Heart right ventricle (tissue), 16 donors: ENCODE data around the gene NPAS3. TPM values are rescaled to one million over a fixed set of nuclear protein-coding genes. Genes with fewer than 3 reads are reported as not detected.
A peak's percentile ranks its signal among the peaks of the same experiment; 100 is the strongest.
"Not testable (repeated sequence)": the region's sequence is repeated elsewhere in the genome, so short reads cannot be mapped to it uniquely, and the experiment has no call there.

Experiments used
- ATAC-seq, 8 donors: fragments of 200-7000 bp; cut with Tn5 transposase; one replicate each; pipeline ENCODE4 v1.9.1; 2020; ENCODE audit warnings: mild to moderate bottlenecking in 8 of 8, moderate library complexity in 8 of 8, moderate number of reproducible peaks in 1 of 8
- DNase-seq, 2 donors: peaks; one replicate each; pipeline ENCODE4 v3.0.0-alpha.2; 2020
- H3K27ac ChIP-seq, 10 donors: fragments of 200-600 bp; sonication (generic) in 2 of 10; one replicate each; pipeline versions ENCODE4 v1.5.0 to v1.8.0; 2020 to 2022; ENCODE audit warnings: mild to moderate bottlenecking in 3 of 10
- H3K27me3 ChIP-seq, 7 donors: fragments of 200-600 bp; one replicate each; pipeline ENCODE4 v1.8.0; 2021 to 2022; ENCODE audit warnings: mild to moderate bottlenecking in 2 of 7
- H3K36me3 ChIP-seq, 9 donors: fragments of 200-600 bp; sonication (generic) in 1 of 9; one replicate each; pipeline versions ENCODE4 v1.5.0 to v1.8.0; 2020 to 2022; ENCODE audit warnings: mild to moderate bottlenecking in 2 of 9
- H3K4me1 ChIP-seq, 9 donors: fragments of 200-600 bp; sonication (generic) in 1 of 9; one replicate each; pipeline versions ENCODE4 v1.5.0 to v1.8.0; 2020 to 2022; ENCODE audit warnings: mild to moderate bottlenecking in 4 of 9
- H3K4me3 ChIP-seq, 10 donors: fragments of 200-600 bp; sonication (generic) in 2 of 10; one replicate each; pipeline versions ENCODE4 v1.5.0 to v1.8.0; 2020 to 2022; ENCODE audit warnings: mild to moderate bottlenecking in 7 of 10, moderate library complexity in 2 of 10
- H3K9me3 ChIP-seq, 11 donors: fragments of 200-600 bp in 10 of 11; sonication (generic) in 2 of 11; one replicate each; pipeline versions ENCODE4 v1.5.0 to v1.8.0; 2013 to 2022; ENCODE audit warnings: mild to moderate bottlenecking in 2 of 11, control low read depth in 1 of 11, moderate library complexity in 1 of 11
- CTCF ChIP-seq, 9 donors: fragments of 200-600 bp; sonication (generic) in 2 of 9; IDR thresholded peaks; one replicate each; pipeline versions ENCODE4 v1.5.0 to v1.8.0; 2021 to 2022; ENCODE audit warnings: antibody characterized with exemption in 9 of 9, mild to moderate bottlenecking in 5 of 9, moderate library complexity in 1 of 9
- WGBS, 2 donors: extraction: QIAGEN DNeasy Blood & Tissue Kit; methylation state at CpG; one replicate each; pipeline ENCODE4 v1.1.7; 2013; ENCODE audit warnings: inconsistent platforms in 1 of 2; 5-methylcytosine and 5-hydroxymethylcytosine counted together
- intact Hi-C, 10 donors: fragments of 100-400 bp; cut with DNase I; formaldehyde crosslinking; loops; one replicate each; pipeline versions ENCODE4 v1.11.1 to v1.14.2; 2022
- polyA plus RNA-seq, 2 donors: library from polyadenylated mRNA; stranded (reverse); fragments of 200-250 nt; gene quantifications; one replicate each; pipeline ENCODE4 v1.2.3, GENCODE V29; 2013
- total RNA-seq, 10 donors: library from RNA; stranded (reverse); fragmentation: NEBNext Ultra II Directional in 3 of 10; extraction: Animal tissue kit (Norgen Biotek cat#: 25700) in 3 of 10; gene quantifications; one replicate each; pipeline versions ENCODE4 v1.2.1 to v1.2.4, GENCODE V29; 2021 to 2023
- donor health status: Arrhythmogenic right ventricular cardiomyopathy.
- donor health status: ischemic (EF 13 %, LVEDD 7.1; RV severe dilation, severe dysfunction).
- donor health status: healthy with polysubstance abuse.
- donor health status: DM: no; HTN: yes; CAD: no.
- donor health status: DM: no; HTN: no; CAD: no.
- donor health status: ischemic (EF 25% LVEDD 6.9; RV normal size, moderate dysfunction).
- donor health status: ischemic (EF 25% LVEDD 5.7; RV mildly dilated, moderate dysfunction).
- donor health status: healthy.
- donor health status: DM: yes; HTN: yes; CAD: no.
- donor health status: Ischemic cardiomyopathy.
- donor health status: ischemic (EF 35%, LVEDD 5.7; RV mildly dilated, moderate dysfunction).
- donor health status: nonischemic (EF 11% LVEDD 7.7; RV severe dilation, severe dysfunction).
- donor health status: DM: yes; HTN: yes; CAD: no.
- donor health status: PGD.
- donor health status: ischemic (EF 29% LVEDD 5.4; RV normal size, mild dysfunction).
- donor health status: nonischemic (EF 23%, LVEDD 6.1; RV moderate dilation, normal function).

The NPAS3 gene
- total and polyA plus RNA-seq, 12 donors: 0.12 to 2.8 (median 0.99) TPM

GRCh38 chr14:33081259-33081658 lies 142.6 kb downstream of the NPAS3 start:
- DNase-seq (no peak), ATAC-seq (peak in 1 of 8 donors; percentile 70)
- no peak overlapping the region for H3K27ac ChIP-seq
- no peak overlapping the region for H3K4me3 ChIP-seq
- no peaks in the 10 kb centered on the region for H3K27me3 ChIP-seq
- TF ChIP-seq CTCF (IDR thresholded peaks at IDR 0.05): no peak
- no peaks in the 10 kb centered on the region for H3K9me3 ChIP-seq
- 22 to 32% methylated on average over 1 of the region's 1 CpG for WGBS, 2 donors
- intact Hi-C loops: no loop called here
- no peaks in the 10 kb centered on the region for H3K36me3 ChIP-seq
- peaks cover 0 to 10% (median 3%) of the 10 kb centered on the region in 9 donors for H3K4me1 ChIP-seq

- no peak for DNase-seq
- intact Hi-C loops: no loop called here
- 96 to 97% methylated on average over 2 of the region's 2 CpGs for WGBS, 2 donors
Observed at GRCh38 chr14:33085799-33086198, 147.1 kb downstream of the NPAS3 start.

GRCh38 chr14:33088274-33088673 lies 149.6 kb downstream of the NPAS3 start:
- ATAC-seq, H3K27me3 ChIP-seq, H3K4me3 ChIP-seq, H3K36me3 ChIP-seq, intact Hi-C loops, H3K4me1 ChIP-seq, H3K27ac ChIP-seq, DNase-seq: not testable (repeated sequence)
- H3K9me3 ChIP-seq: peaks cover 0 to 26% (median 0%) of the 10 kb centered on the region in 11 donors
- 85 to 92% methylated on average over 11 of the region's 11 CpGs for whole genome bisulfite sequencing, 2 donors

More at GRCh38 chr14:33085799-33086198, 147.1 kb downstream of the NPAS3 start:
- Histone ChIP-seq H3K4me1 (peaks cover 0 to 10% (median 3%) of the 10 kb centered on the region in 9 donors), H3K4me3 (no peak overlapping the region), H3K9me3 (peaks cover 0 to 14% (median 0%) of the 10 kb centered on the region in 11 donors), H3K27ac (no peak overlapping the region), H3K36me3 (no peaks in the 10 kb centered on the region), H3K27me3 (no peaks in the 10 kb centered on the region)
- no peak for TF ChIP-seq CTCF (IDR thresholded peaks at IDR 0.05)
- no peak for ATAC-seq

GRCh38 chr14:33098016-33098415 lies 159.3 kb downstream of the NPAS3 start:
- Histone ChIP-seq H3K27me3 (no peaks in the 10 kb centered on the region), H3K9me3 (peaks cover 0 to 27% (median 0%) of the 10 kb centered on the region in 11 donors), H3K36me3 (no peaks in the 10 kb centered on the region), H3K4me1 (peaks cover 0 to under 1% (median 0%) of the 10 kb centered on the region in 9 donors), H3K4me3 (no peak overlapping the region), H3K27ac (no peak overlapping the region)
- TF ChIP-seq CTCF (IDR thresholded peaks at IDR 0.05): no peak
- ATAC-seq: no peak
- intact Hi-C loops: no loop called here
- no peak for DNase-seq

- Histone ChIP-seq H3K4me1 (peaks cover 0 to 10% (median 3%) of the 10 kb centered on the region in 9 donors), H3K4me3 (no peak overlapping the region), H3K36me3 (no peaks in the 10 kb centered on the region), H3K9me3 (peaks cover 0 to 4% (median 0%) of the 10 kb centered on the region in 11 donors), H3K27ac (no peak overlapping the region), H3K27me3 (no peaks in the 10 kb centered on the region)
- DNase-seq (no peak), ATAC-seq (peak; percentile 44 to 94 (median 82))
- intact Hi-C loops: no loop called here
- no peak for TF ChIP-seq CTCF (IDR thresholded peaks at IDR 0.05)
- 44 to 64% methylated on average over 3 of the region's 3 CpGs for WGBS, 2 donors
Observed at GRCh38 chr14:33103489-33103888, 164.8 kb downstream of the NPAS3 start.
